GM18519 (cell line): ENCODE data around the gene GTF2F2.

Experiments used
- ATAC-seq: cut with Tn5 transposase; IDR thresholded peaks from one replicate; pipeline ENCODE4 v1.9.1; 2021; ENCODE audit warnings: mild to moderate bottlenecking, moderate library complexity; ENCODE audit not compliant: unreplicated experiment, low FRiP score

The GTF2F2 gene

DNA sequence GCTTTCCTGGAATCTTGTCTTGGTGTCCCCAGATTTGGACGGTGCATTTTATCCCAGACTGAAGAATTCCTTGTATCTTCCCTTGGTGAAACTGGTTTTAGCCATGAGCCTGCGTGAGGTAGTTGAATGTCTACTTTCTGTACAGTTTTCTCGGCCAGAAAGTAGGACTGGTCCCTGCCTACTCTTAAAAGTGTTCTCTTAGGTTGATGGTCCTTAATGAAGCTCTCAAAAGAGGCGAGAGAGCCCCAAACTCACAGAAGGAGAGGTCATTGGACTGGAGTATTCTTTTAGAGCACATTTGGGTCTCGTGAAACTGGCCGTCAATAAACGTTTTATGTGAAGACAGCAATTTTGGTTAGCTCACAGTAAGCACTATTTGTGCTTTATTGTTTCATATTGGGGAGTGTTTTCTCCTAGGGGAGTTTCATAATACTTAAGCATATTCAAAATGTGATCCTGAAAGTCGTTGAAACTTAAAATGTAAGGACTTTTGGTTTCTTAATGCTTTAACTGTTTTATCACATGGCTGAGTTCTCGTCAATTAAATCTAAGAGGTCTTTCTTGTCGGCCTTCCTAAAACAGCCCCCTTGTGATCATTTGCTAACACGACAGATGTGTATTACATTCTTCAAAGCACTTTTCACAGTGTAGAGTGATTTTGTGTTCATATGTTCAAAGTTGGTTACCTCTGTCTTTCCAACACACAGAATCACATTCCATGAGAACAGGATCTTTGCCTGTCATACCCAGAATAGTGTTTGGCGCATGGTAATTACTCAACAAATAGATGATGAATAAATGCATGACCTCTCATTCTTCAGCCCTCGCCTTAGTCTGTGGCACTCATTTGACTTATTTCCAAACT is 889 bp downstream of the GTF2F2 start:
- no peak for ATAC-seq

DNA sequence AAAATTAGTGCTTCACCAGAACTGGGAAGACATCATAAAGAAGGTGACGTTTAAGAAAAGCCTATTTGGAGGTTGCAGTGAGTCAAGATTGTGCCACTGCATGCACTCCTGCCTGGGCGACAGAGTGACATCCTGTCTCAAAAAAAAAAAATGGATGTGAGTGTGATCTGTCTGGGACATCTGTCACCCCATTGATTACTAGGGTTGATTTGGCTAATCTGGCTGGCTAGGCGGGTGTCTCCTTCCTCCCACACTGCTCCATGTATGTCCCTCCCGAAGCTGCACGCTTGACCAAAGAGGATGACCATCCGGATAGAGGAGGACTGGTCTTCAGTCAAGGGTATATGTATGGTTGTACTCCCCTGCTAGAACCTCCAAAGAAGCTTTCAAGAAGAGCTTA is 2.6 kb downstream of the GTF2F2 start:
- ATAC-seq, result no peak

DNA sequence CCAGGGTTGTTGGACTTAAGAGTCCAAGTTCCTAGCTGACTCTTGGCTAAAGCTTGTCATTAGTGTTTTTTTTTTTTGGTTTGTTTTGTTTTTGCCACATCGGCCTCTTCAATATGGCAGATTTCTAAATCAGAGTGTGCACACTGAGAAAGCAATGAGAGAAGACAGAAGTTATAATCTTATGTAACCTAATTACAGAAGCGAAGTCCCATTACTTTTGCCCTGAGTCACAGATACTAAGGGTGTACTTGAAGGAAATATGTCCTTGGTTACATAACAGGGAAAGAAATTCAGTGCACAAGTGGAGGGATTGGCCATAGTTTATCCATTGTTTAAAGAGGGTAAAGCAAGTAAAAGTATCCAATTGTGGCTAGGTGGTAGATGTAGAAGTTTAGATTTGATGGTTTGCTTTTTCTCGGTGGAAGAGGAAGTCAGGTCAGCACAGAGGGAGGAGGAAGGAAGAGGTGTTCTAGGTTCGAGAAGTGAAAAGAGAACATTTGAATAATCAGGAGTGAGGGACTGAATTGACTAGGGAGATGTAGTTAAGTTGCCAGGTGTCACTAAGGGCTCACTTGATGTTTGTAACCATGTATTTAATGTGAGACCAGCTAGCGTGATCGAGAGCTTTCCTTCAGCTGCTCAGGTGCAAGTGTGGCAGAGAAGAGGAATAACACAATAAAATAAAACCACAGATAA is 12.2 kb downstream of the GTF2F2 start:
- ATAC-seq, result peak; percentile 75

DNA sequence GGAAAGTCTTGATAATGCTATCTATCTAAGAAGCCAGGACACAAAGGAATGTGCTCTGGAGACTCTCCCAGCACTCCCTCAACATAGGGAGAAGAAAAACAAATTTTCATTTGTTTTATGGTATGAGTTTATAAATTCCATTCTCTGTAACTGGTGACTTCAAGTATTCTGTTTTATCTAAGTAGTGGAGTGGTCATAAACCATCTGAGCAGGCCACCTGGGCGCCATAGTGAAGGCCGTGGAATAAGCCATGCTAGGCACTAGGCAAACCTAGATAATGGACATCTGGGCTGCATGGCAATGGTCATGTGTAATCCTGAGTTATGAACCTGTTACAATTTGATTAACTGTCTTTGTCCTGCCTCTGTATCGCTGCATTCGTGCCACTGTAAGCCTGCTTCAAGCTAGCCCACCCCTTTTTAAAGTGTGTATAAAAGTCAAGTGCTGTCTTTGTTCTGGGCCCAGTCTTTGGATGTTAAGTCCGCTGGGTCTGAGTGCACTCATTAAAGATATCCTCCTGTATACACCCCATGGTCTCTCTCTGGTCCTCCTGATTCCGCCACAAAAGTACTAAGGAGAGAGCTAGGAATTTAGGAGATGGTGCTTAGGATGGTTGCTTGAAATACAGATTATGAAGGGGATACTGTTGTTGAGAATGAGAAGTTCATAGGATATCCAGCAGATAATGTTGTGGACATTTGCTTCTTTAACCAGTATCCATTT is 13.2 kb downstream of the GTF2F2 start:
- no peak for ATAC-seq

DNA sequence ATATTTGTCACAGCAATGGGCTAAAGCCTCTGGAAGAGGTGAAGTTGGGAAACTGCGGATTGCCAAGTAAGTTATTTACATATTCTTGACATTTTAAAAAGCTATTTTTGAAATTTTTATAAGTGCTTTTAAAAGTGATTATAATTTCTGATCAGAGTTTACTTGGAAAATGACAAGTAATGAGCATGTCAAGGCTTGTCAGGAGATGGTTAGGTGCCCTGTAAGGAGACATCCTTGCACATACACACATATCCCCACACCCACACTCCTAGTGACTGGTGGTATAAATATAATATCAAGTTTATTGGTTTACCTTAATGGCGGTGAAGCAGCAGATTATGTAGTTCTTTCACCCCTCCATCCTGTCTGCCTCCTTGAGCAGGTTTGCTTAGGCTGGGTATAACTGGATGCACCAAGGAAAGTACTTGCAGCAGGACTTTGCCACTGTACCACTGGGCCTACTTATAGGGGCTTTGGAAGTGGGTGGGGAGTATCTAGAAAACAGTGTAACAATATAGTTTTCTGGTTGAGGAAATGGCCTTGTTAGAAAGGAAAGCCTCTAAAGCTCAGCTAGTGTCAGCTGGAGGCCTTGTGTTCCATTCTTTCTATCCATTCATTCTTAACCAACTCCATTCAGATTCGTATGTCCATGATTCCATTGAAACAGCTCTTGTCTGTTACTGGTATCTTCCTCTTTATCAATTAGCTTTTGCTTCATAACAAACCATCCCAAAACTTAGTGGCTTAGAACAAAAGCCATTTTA is 16.6 kb downstream of the GTF2F2 start:
- ATAC-seq, result no peak

DNA sequence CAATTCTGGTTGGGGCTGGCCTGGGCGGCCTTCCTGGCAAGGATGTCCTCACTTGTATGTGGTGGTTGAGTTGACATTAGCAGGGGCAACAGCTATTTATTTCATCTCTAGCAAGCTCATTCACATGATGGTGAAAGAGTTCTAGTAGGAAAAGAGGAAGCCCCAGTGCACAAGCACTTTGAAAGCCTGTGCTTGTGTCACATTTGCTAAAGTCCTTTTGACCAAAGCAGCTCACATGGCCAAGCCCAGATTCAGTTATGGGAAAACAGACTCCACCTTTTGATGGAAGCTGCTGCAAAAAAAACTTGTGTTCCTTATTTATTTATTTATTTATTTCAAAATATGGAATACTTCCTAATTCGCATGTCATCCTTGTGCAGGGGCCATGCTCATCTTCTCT is 17.2 kb downstream of the GTF2F2 start:
- ATAC-seq, result no peak

DNA sequence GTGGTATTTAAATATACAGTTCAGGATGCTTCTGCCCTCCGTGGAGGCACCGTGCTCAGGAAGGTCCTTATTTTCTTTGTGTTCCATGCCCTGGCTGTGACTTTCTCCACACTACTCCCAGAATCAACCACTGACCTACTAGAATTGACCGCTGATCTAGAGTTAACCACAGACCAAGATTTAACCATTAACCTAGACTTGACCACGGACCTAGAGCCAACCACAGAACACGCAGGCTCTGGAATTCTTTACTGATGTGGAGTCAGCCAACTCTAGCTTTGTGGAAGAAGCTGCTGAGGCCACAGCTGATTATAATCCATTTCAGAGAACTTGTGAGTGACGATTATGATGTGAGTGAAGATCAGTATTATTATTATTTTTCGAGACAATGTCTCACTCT is 18.0 kb downstream of the GTF2F2 start:
- ATAC-seq, result no peak

DNA sequence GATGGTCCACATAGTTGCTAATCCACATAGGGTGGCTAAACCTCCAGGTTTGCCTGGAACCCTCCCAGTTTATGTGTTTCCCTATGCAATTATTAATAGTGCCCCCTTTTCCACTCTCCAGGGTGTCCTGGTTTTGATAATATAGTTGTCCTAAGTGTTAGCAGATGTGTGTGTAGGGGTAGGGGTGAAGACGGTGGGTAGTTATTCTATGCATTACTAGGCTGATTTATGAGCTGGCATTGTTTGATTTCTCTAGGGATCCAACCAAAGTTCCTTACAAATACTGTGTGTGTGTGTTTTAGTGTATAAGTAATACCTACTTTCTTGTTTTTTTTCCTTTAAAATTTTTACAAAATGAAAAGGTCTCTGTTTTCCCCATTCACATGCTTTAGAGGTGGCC is 21.1 kb downstream of the GTF2F2 start:
- ATAC-seq, result no peak

DNA sequence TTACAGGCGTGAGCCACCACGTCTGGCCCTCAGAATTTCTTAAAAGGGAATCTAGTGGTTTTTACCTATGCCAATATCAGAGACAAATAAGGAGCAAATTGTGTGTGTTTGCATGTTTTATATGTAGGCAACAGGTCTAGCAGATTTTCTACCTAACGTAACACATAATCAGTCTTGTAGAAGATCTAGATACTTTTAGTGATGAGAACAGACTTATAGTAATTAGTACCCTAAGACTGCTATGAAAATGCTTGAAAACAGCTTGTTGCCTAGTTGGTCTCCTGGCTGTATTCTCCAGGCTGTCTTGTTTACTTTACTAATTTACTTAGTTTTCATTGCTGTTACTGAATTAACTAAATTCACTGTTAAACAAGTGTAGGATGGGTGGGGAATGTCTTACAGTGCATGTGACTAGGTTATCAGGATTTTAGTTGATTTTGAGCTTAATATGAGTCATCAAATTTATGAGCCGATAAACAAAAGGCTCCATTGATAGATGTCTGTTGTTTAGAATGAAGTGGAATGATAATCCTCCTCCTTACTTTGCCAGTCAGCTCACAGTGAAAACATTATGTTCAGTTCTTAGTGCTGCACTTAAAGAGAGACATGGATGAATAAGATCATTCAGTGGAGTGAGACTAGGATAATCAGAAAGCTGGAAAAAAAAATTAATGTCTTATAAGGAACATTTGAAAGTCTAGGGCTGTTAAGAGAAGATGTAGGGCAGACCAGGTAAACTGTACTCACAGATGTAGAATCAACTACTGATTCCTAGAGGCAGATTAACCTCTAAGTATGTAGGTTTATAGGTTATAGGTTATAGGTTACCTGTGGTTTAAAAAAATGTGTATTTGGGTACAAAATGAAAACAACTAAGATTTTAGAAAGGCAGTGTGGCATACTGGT is 22.4 kb downstream of the GTF2F2 start:
- no peak for ATAC-seq

DNA sequence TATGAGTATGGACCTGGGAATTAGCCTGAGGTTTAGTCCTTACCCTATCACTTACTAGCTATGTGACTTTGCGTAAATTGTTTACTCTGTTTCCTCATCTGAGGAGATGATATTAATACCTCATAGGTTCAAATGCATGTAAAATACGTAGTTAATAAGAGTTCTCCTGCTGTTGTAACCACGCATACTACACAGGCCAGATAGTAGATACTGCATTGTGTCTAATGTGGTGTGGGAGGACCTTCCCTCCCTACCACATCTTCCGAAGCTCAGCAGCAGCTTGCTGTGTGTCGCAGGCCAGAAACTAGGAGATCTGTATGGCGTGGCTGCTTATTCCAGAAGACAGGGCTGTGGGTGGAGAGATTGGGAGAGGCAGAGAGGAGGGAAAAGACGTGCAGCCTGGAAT is 23.0 kb downstream of the GTF2F2 start:
- no peak for ATAC-seq

DNA sequence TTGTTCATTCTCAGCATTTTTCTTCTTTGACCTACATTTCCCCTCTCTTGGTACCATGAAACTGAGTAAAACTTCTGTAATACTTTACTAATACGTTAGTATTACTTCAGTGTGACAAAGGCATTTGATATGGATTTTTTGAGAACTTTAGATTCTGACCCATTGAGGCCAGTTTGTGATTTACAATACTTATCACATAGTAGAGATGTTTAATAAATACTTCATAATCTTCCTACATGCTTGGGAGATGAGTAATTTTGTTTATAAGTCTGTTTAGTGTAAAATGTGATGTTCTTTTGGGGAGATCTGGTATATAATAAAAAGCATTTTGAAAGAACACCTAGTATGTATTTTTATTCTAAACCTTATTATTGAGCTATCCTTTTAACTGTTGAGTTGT is 29.7 kb downstream of the GTF2F2 start:
- ATAC-seq, result no peak

DNA sequence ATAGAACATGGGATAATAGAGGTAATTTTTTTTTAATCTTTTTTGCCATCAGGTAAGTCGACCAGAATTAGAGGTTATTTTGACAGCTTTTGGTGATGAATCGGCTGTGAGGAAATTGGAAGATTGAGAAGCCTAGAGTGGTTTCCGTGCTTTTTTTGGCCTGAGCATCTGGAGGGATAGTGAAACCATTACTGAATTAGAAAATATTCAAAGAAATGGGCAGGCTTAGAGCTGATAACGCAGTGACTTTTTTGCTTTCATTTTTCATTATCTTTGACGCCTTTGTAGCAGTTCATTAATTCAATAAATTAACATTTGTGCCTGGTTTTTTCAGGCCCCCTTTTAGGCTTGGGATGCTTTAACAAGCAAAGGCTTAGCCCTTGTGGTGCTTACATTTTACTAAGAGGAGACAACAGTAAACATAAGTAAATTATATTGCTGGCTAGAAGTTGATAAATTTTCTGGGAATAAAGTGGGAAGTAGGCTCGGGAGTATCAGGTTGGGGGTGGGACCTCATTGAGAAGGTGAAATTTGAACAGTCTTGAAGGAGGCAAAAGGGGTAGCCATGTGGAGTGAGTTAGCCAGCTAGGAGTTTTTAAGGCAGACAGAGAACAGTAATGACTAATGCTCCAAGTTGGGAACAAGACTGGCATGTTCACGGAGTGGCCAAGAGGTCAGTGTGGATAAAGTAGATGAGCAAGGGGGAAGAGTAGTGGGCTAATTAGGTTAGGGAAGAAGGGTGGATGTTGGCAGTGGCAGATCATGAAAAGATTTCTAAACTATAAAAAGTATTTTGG is 36.5 kb downstream of the GTF2F2 start:
- no peak for ATAC-seq

DNA sequence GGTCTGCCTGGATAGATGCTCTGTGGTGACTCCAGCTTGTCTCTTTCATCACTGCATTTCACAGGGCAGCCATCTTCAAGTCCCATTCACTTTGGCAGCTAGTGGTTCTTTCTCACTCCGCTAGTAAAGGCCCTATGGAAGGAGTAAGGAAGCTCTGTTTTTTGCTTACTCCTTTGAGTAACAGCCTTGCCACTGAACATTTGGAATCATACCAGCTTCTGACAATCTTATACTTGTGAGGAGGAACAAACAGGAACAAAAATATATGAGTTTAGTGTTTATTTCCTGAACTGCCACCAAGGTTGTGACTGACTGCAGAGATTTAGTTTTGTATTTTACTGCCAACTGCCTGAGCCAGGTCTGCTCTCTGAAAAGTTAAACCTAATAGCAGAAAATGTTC is 41.9 kb downstream of the GTF2F2 start:
- ATAC-seq, result no peak

DNA sequence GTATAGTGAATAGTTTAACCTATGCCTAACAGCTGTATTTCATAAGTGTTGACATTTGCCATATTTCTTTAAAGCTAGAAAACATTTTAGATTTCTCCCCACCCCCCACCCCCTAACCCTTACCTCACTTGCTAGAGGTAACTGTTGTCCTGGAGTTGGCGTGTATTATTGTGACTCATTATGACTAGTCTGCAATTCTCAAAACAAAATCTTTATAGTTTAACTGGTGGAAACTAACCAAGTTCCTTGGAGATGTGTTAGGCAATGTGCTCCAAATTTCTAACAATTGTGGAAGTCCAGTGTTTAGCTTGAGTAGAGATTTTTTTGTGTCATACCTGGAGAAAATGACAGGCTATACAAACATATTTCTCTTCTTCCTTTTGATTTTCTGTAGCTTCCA is 42.5 kb downstream of the GTF2F2 start:
- no peak for ATAC-seq

DNA sequence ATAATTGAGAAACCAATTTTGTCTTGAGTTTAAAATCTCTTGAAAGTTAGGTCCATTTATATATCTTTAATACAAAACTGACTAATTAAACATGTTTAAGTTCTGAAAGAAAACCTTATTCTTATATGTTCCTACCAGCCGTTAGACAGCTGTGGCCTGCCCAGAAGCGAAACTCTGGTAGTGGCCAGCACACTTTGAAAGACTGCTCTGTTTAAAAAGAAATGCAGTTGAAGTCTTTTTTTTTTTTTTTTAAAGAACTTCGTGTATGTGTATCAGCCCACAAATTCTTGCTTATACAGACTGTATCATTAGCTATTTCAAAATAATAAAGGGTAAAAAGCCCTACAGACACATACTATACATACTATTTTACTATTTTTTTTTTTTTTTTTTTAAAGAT is 46.5 kb downstream of the GTF2F2 start:
- no peak for ATAC-seq

DNA sequence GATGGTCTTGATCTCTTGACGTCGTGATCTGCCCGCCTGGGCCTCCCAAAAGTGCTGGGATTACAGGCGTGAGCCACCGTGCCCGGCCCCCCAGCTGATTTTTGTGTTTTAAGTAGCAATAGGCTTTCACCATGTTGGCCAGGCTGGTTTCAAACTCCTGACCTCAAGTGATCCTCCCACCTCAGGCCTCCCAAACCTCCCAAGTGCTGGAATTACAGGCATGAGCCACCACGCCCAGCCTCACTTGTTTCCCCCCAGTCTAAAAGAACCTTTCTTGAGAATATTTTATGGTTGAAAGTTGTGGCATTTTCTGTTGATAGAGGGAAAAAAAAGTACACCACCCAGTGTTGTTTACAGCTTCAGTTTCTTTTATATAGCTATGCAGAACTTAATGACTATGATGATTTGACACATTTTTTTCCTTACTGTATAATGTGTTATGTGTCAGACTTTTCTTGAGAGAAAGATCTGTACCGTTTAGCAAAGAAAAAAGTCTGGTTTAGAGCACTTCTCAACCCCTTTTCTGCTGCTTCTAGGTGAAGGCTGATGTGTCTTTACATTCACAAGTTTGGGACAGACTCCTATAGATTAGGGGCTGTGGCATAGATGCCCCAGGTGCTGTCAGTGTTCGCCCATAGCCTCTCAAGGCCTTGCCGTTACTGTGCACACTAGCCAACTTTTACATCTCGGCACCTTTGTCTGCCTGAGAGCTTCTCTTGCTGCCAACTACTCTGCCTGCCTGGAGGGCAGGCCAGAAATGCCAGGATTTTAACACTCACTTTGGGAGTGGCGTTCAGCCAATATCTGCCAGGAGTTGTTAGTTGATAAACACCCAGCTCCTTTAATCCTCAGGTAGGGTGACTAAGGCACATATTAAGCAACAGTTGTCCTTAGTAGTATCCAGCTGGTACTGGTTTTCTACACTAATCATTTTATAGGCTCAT is 47.6 kb downstream of the GTF2F2 start:
- no peak for ATAC-seq

DNA sequence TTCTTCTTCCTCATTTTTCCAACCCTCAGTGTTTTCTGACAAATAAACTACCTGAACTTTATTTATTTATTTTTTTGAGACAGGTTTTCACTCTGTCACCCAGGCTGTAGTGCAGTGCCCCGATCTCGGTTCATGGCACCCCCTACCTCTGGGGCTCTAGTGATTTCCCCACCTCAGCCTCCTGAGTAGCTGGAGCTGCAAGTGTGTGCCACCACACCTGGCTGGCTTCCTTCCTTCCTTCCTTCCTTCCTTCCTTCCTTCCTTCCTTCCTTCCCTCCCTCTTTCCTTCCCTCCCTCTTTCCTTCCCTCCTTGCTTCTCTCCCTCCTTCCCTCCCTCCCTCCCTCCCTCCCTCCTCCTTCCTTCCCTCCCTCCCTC is 48.2 kb downstream of the GTF2F2 start:
- ATAC-seq, result no peak

DNA sequence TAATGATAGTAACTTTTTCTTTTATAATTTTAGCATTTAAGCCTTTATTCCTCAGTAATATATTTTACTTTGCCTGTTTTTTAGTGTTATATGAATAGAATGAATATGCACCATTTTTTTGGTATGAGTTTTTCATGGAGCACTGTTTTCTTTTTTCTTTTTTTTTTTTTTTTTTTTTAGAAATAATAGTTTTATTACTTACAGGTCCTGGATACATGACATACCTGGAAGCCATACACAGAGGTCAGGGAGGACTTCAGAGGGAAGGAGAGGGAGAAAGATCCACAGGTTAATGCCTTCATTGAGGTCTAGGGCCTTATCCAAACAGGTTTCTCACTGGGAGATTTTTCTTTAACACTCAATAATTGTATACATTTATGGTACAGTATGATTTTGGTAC is 54.2 kb downstream of the GTF2F2 start:
- ATAC-seq, result no peak
